ENCODE measurements around the gene ADAM33.

ADAM33 gene

GRCh38 chr20:3663031-3663701 is 18.6 kb downstream of the ADAM33 start, which contains the start of gene GFRA4:
Gene GFRA4 (minus strand): TSS chr20:3663399. CDS start chr20:3663399, 0 bp downstream.
- no peak for FAIRE-seq

- no peak for FAIRE-seq
These were observed 19.8 kb downstream of the ADAM33 start for GRCh38 chr20:3661814-3662665.

GRCh38 chr20:3661060-3661813 is 20.6 kb downstream of the ADAM33 start:
- FAIRE-seq = no peak

- no peak for FAIRE-seq
These were observed 21.3 kb downstream of the ADAM33 start for GRCh38 chr20:3660262-3661059.

- no peak for FAIRE-seq
These were observed 22.1 kb downstream of the ADAM33 start for GRCh38 chr20:3659492-3660261.

- FAIRE-seq = no peak
These were observed 22.9 kb downstream of the ADAM33 start for GRCh38 chr20:3658716-3659491.

GRCh38 chr20:3658019-3658715 is 23.6 kb downstream of the ADAM33 start:
- no peak for FAIRE-seq

GRCh38 chr20:3655131-3655405 is 26.7 kb downstream of the ADAM33 start:
- no peak for FAIRE-seq

GRCh38 chr20:3654326-3655130 is 27.3 kb downstream of the ADAM33 start:
- FAIRE-seq = no peak

- no peak for FAIRE-seq
These were observed 27.9 kb downstream of the ADAM33 start for GRCh38 chr20:3653921-3654320.

- no peak for FAIRE-seq
These were observed 28.9 kb downstream of the ADAM33 start for GRCh38 chr20:3652676-3653596.

- no peak for FAIRE-seq
These were observed 29.6 kb downstream of the ADAM33 start for GRCh38 chr20:3652221-3652620.

- FAIRE-seq = no peak
These were observed 30.4 kb downstream of the ADAM33 start for GRCh38 chr20:3651204-3651962.

GRCh38 chr20:3648951-3649350 is 32.9 kb downstream of the ADAM33 start:
- no peak for FAIRE-seq

- FAIRE-seq = no peak
These were observed 34.3 kb downstream of the ADAM33 start for GRCh38 chr20:3647473-3647872.

- no peak for FAIRE-seq
These were observed 35.2 kb downstream of the ADAM33 start for GRCh38 chr20:3646651-3647050.

GRCh38 chr20:3646067-3646440 is 35.8 kb downstream of the ADAM33 start:
- FAIRE-seq = no peak
